BLaER1 treated with 17β-estradiol and CSF1 and Interleukin-3, amounts not matched to agents 10 nM and 100 nM (cell line): Measurements from ENCODE around the gene FUBP3.

Experiments used
- H3K27ac ChIP-seq, 11 experiments: shearing (Covaris generic); formaldehyde crosslinking; 2 replicates each; pipeline ENCODE4 v1.8.1; 2022
- H3K27me3 ChIP-seq, 11 experiments: shearing (Covaris generic); formaldehyde crosslinking; 2 replicates each; pipeline ENCODE4 v1.8.1; 2022
- H3K36me3 ChIP-seq, 11 experiments: shearing (Covaris generic); formaldehyde crosslinking; 2 replicates each; pipeline ENCODE4 v1.8.1; 2022
- H3K4me1 ChIP-seq, 10 experiments: shearing (Covaris generic); formaldehyde crosslinking; 2 replicates each; pipeline ENCODE4 v1.8.1; 2022
- H3K4me2 ChIP-seq, 11 experiments: shearing (Covaris generic); formaldehyde crosslinking; 2 replicates each; pipeline ENCODE4 v1.8.1; 2022
- H3K4me3 ChIP-seq, 10 experiments: shearing (Covaris generic); formaldehyde crosslinking; 2 replicates each; pipeline ENCODE4 v1.8.1; 2022
- H3K9ac ChIP-seq, 11 experiments: shearing (Covaris generic); formaldehyde crosslinking; 2 replicates each; pipeline ENCODE4 v1.8.1; 2022
- H3K9me3 ChIP-seq, 11 experiments: shearing (Covaris generic); formaldehyde crosslinking; replicated peaks in 1 of 11; 2 replicates each; pipeline ENCODE4 v1.8.1; 2022
- H4K20me1 ChIP-seq, 11 experiments: shearing (Covaris generic); formaldehyde crosslinking; 2 replicates each; pipeline ENCODE4 v1.8.1; 2022
- Cebpa-rat ChIP-seq, 11 experiments: shearing (Covaris generic); IDR thresholded peaks; 2 replicates each; pipeline ENCODE4 v1.8.1; 2022

The FUBP3 gene

DNA sequence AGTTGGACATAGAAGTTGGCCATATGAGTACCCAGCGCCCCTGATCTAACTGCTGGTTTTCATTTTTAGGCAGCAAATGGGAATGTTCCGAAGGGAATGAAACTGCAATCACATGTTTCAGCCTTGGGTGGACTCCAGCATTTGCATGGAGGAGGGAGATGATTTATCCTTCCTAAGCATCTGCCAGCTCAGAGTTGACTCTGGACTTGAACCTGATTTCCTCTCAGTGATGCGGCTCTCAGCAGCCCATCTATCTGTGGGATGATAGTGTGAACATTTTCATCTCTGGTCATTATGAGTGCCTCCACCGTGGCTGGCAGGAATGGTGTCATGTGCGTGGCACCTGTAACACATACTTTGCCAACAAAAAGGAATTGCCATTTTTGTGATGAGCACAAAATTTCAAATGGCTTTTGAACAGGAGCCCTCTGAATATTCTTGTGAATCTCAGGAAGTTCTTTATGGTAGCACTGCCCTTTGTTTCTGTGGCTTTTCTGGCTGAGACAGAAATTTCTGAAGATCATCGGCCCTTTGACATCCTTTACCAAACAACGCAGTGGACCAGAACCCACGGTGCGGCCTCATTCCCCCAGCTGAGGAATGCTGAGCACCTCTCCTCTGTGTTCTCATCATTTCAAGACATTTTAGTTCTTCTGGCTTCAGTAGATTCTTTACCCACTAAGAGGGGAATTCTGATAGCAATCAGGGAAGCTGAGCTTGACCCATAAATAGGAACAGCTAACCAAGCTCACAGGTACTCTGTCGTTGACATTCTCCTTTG, 28.5 kb downstream of the FUBP3 start:
- Histone ChIP-seq H3K9ac (no peak overlapping the region), H3K4me2 (no peak overlapping the region), H3K36me3 (peaks cover 66 to 97% (median 88%) of the 10 kb centered on the region in 11 experiments), H3K4me3 (no peak overlapping the region), H3K9me3 (no peaks in the 10 kb centered on the region), H4K20me1 (peaks cover 41 to 98% (median 83%) of the 10 kb centered on the region in 11 experiments; a peak in 21 of 22 replicates), H3K27ac (no peak overlapping the region), H3K27me3 (no peaks in the 10 kb centered on the region), H3K4me1 (peaks cover 0 to 28% (median 15%) of the 10 kb centered on the region in 10 experiments; a peak in 14 of 20 replicates)
- no peak for TF ChIP-seq Cebpa-rat (IDR thresholded peaks at IDR 0.05)

DNA sequence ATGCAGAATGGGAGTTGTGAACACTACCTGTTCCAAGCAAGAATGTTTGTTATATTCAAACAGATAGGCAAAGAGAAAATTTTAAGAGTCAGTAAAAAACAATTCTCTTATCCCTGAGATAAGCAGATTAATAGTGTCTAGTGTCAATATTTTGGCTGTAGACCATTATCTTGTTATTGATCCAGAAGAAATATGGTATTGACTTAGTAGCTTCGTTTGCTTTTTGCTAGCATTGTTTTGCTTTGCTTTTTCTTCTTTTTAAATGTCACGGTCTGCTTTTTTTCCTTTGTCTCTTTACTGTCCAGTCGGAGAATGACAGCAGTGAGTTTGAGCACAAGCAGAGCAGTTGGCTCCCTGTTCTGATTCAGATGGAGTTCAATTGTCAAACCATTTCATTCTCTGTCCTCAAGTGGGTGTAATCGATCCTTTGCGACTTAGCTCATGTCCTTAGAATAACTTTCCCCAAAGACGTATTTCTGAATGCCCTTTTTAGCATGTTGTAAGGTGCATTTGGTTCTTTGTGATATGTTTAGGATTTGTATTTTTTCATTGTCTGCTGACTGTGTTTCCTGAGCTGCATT, 29.3 kb downstream of the FUBP3 start:
- Histone ChIP-seq H3K9me3 (no peaks in the 10 kb centered on the region), H3K4me2 (no peak overlapping the region), H3K4me3 (no peak overlapping the region), H3K27me3 (no peaks in the 10 kb centered on the region), H3K4me1 (peaks cover 0 to 27% (median 15%) of the 10 kb centered on the region in 10 experiments; a peak in 14 of 20 replicates), H3K27ac (no peak overlapping the region), H3K9ac (no peak overlapping the region), H4K20me1 (peaks cover 39 to 98% (median 83%) of the 10 kb centered on the region in 11 experiments; a peak in 21 of 22 replicates), H3K36me3 (peaks cover 66 to 97% (median 88%) of the 10 kb centered on the region in 11 experiments)
- no peak for TF ChIP-seq Cebpa-rat (IDR thresholded peaks at IDR 0.05)

DNA sequence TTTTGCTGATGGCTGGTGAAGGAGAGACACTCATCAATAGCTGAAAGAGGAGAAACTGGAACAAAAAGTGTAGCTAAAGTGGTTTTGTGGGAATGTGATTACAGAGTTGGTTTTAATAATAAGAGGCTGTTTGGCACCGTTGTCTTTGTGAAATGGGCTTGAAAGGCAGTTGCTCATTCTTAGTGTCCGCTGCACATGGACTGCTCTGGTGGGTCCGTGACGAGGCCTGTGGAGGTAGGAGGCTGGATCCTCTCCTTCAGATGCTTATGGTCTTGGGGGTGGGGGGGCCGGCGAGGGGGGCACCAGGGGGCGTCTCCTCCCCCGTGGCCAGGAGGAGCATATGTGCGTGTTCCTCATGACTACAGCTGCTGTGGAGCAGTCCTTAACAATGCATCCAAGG, 29.8 kb downstream of the FUBP3 start:
- TF ChIP-seq Cebpa-rat (IDR thresholded peaks at IDR 0.05): no peak
- H3K27ac ChIP-seq: no peak overlapping the region
- peaks cover 0 to 21% (median 13%) of the 10 kb centered on the region in 10 experiments; a peak in 14 of 20 replicates for H3K4me1 ChIP-seq
- H3K9ac ChIP-seq: no peak overlapping the region
- no peaks in the 10 kb centered on the region for H3K9me3 ChIP-seq
- H3K27me3 ChIP-seq: no peaks in the 10 kb centered on the region
- no peak overlapping the region for H3K4me2 ChIP-seq
- no peak overlapping the region for H3K4me3 ChIP-seq
- peaks cover 35 to 98% (median 79%) of the 10 kb centered on the region in 11 experiments; a peak in 21 of 22 replicates for H4K20me1 ChIP-seq
- peaks cover 66 to 97% (median 88%) of the 10 kb centered on the region in 11 experiments for H3K36me3 ChIP-seq

DNA sequence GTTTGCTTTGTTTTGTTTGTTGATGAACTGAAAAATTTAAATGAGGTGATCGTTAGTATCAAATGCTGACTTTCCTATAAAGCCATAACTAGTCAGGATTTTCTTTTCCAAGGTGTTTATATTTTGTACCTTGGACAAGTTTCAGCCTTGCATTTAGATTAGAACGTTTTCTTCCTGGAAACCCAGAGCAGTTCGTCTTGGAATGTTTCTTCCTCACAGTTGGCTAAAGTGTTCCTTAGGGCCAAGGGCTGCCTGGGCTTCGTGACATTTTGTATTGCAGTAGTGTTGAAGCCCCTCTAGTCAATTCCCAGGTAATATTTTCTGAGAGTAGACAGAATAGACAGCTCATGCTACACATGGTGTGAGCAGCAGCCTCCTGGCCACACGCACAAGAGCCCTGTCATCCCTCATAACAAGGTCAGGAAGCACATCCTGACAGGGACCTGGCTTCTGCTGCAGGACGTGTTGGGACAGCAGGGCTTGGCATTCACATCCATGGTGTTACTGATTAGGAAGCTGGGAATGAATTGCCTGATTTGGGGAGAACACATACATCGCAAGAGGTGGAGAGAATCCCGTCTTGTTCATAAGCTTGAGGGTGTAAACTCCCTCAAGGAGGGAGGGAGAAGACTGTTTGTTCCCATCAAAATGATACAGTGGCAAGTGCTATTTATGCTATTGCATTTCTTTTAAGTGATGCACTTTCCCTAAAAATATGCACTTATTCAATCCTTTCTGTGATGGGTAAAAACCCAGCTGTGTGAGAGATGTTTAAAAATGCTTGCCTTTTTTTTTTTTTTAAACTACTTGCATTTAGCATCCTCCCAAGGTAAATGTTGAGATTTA, 31.7 kb downstream of the FUBP3 start:
- H3K9ac ChIP-seq: no peak overlapping the region
- no peak overlapping the region for H3K4me2 ChIP-seq
- peaks cover 0 to 4% (median 1%) of the 10 kb centered on the region in 10 experiments; a peak in 10 of 20 replicates for H3K4me1 ChIP-seq
- no peak overlapping the region for H3K4me3 ChIP-seq
- H4K20me1 ChIP-seq: peaks cover 34 to 87% (median 64%) of the 10 kb centered on the region in 11 experiments; a peak in 21 of 22 replicates
- peaks cover 82 to 98% (median 94%) of the 10 kb centered on the region in 11 experiments for H3K36me3 ChIP-seq
- H3K27ac ChIP-seq: no peak overlapping the region
- H3K27me3 ChIP-seq: no peaks in the 10 kb centered on the region
- H3K9me3 ChIP-seq: no peaks in the 10 kb centered on the region
- TF ChIP-seq Cebpa-rat (IDR thresholded peaks at IDR 0.05): no peak

DNA sequence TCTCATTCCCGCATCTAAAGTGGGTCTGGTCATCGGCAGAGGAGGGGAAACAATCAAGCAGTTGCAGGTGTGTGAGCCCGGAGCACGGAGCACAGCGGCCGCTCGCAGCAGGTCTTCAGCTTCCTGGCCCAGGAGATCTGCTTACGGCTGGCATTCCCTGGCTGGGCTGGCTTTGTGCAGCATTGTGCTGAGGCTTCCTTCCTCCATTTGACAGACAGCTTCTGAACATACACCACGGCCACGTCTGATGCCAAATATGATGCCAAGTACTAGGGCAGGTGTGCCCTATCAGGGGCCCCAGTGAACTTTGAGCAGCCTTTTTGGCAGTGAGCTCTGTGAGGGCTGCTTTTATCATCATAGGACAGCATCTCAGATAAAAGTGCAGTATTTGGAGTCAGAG, 37.1 kb downstream of the FUBP3 start:
- no peaks in the 10 kb centered on the region for H3K4me1 ChIP-seq
- H3K36me3 ChIP-seq: peaks cover 99 to 100% (median 100%) of the 10 kb centered on the region in 11 experiments
- H4K20me1 ChIP-seq: peaks cover 2 to 56% (median 21%) of the 10 kb centered on the region in 11 experiments; a peak in 12 of 22 replicates
- H3K27me3 ChIP-seq: no peaks in the 10 kb centered on the region
- no peak overlapping the region for H3K27ac ChIP-seq
- no peak overlapping the region for H3K4me2 ChIP-seq
- H3K9me3 ChIP-seq: no peaks in the 10 kb centered on the region
- no peak for TF ChIP-seq Cebpa-rat (IDR thresholded peaks at IDR 0.05)
- H3K4me3 ChIP-seq: no peak overlapping the region
- H3K9ac ChIP-seq: no peak overlapping the region

DNA sequence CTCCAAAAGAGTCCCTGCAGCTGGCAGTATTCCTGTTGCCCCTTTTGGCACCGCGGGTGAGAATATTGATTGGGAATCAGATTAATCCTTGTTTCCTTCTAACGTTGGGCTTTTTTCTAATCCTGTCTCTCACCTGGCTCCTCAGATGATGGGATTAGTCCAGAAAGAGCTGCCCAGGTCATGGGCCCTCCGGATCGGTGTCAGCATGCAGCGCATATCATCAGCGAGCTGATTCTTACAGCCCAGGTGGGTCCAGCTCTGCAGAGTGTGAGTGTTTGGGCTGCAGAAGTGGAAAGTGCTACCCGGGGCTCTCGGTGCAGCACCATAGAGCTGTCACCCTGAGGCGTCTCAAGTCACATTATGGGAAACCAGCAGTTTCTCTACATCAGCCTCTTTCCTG, 44.1 kb downstream of the FUBP3 start:
- no peak overlapping the region for H3K4me3 ChIP-seq
- H3K4me2 ChIP-seq: no peak overlapping the region
- no peaks in the 10 kb centered on the region for H3K27me3 ChIP-seq
- H3K9ac ChIP-seq: no peak overlapping the region
- peaks cover 0 to 61% (median 24%) of the 10 kb centered on the region in 11 experiments; a peak in 13 of 22 replicates for H4K20me1 ChIP-seq
- peaks cover 99 to 100% (median 100%) of the 10 kb centered on the region in 11 experiments for H3K36me3 ChIP-seq
- H3K4me1 ChIP-seq: no peaks in the 10 kb centered on the region
- TF ChIP-seq Cebpa-rat (IDR thresholded peaks at IDR 0.05): no peak
- no peak overlapping the region for H3K27ac ChIP-seq
- H3K9me3 ChIP-seq: no peaks in the 10 kb centered on the region

DNA sequence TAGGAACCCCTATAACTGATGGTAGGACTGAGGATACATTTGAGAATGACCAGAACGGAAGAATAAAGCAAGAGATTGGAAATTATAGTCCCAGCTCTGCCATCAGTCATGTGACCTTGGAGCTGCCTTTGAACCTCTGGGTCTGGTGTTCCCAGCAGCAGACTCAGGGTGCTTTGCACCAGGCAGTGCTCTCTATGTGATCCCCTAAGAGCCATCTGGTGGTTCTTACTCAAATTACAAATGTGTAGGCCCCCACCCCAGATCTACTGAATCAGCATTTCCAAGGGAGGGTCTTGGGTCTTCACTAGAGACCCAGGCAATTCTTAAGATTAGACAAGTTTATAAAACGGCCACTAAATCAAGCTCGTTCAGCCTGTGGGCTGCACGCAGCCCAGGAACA, 44.8 kb downstream of the FUBP3 start:
- Histone ChIP-seq H3K4me3 (no peak overlapping the region), H4K20me1 (peaks cover 0 to 59% (median 24%) of the 10 kb centered on the region in 11 experiments; a peak in 14 of 22 replicates), H3K36me3 (peaks cover 98 to 100% (median 99%) of the 10 kb centered on the region in 11 experiments), H3K4me1 (no peaks in the 10 kb centered on the region), H3K27me3 (no peaks in the 10 kb centered on the region), H3K27ac (no peak overlapping the region), H3K9ac (no peak overlapping the region), H3K9me3 (no peaks in the 10 kb centered on the region), H3K4me2 (no peak overlapping the region)
- no peak for TF ChIP-seq Cebpa-rat (IDR thresholded peaks at IDR 0.05)

DNA sequence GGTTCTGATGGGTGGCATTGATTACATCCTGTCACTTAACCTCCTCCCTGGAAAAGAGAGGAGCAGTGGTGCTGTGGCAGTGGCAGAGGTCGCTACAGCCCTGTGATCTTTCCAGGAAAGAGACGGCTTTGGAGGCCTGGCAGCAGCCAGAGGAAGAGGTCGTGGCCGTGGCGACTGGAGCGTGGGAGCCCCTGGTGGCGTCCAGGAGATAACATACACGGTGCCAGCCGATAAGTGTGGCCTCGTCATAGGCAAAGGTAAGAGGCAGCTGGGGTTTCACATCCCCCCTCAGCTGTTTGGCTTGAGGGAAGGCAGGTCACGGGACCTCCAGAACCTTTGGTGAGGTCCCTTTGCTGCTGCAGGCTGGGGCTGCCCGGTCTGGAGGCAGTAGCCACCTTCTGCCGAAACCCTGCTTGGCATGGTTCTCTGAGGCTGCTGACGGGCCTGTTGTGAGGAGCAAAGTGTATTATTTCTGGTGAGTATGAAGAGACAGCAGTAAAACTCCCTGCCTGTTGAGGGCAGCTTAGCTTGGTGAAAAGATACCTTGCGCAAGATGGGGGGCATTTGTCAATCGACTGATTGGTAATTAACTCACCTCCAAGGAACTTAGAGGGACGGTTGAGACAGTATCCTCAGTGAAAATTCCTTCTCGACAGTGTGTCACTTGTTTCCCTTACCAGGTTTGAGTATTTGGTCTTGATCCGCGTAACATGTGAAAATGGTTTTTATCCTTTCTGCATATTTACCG, 47.0 kb downstream of the FUBP3 start:
- Histone ChIP-seq H3K9me3 (no peaks in the 10 kb centered on the region), H3K36me3 (peaks cover 98 to 100% (median 99%) of the 10 kb centered on the region in 11 experiments), H3K27ac (no peak overlapping the region), H3K4me1 (no peaks in the 10 kb centered on the region), H3K4me2 (no peak overlapping the region), H3K9ac (no peak overlapping the region), H3K4me3 (no peak overlapping the region), H4K20me1 (peaks cover 0 to 73% (median 38%) of the 10 kb centered on the region in 11 experiments; a peak in 16 of 22 replicates), H3K27me3 (no peaks in the 10 kb centered on the region)
- TF ChIP-seq Cebpa-rat (IDR thresholded peaks at IDR 0.05): no peak
